GM19395 (cell line): Measurements from ENCODE around the gene PARS2.

Source experiments
- ATAC-seq: cut with Tn5 transposase; IDR thresholded peaks from one replicate; pipeline ENCODE4 v1.9.1; 2021; ENCODE audit warnings: mild to moderate bottlenecking, moderate library complexity; ENCODE audit not compliant: unreplicated experiment

Gene PARS2

GRCh38 chr1:54800041-54800898 lies 35.9 kb upstream of the PARS2 start:
- ATAC-seq: no peak

DNA sequence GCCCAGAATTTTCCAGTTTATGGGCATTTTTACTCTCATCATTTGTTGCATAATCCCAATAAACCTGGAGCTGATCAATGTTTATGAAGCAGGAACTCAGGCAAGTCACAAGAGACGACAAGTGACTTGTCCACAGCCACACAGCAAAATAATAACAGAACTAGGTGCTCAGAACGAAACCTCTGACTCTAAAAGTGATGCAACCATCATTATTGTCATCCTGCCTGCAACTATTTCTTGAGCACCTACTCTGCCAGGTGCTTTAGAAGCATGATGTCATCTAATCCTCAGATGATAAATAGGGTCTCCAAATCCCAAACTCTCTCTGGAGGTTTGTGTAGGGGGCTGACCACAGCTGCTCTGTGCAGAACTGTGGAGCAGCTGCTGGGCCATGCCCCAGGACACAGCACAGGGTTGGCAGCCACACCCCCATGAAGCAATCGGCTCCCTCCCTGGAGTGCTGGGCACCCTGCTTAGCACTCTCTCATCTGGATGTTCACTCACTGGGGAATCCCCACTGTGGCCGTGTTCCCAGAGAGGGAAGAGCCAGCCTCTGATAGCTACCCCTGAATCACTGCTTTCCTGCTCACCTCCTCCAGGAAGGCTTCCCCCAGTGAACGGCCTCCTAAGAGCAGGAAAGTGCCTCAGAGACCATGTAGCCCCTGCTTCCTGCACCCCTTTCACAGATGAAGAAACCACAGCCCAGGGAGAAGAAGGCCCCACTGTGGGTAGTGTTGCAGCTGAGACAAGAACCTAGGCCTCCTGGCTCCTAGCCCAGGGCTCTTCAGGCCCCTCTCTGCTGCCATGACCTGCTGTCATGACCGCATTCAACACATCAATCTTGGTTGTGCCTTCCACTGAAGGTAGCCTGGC lies 34.7 kb upstream of the PARS2 start:
- ATAC-seq: peak; percentile 35

DNA sequence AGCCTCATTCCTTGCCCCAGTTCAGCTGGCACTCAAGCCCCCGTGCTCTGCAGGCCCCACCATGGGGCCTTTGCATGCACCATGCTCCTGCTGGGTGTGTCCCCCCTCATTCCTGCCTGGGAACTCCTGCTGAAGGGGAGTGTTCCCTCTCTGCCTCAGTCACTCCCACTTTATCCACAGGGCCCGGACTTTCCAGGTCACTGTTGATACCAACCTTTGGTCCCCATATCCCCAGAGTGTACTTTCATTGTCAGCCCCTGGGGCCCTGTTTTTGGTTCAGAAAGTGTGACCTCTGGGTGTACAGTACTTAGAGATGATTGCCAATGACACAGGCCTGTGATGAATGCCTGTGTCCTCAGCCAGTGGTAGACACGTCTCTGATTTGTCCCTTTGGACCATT lies 33.9 kb upstream of the PARS2 start:
- ATAC-seq: no peak

- no peak for ATAC-seq
Observed at GRCh38 chr1:54796902-54797301, 32.6 kb upstream of the PARS2 start.

DNA sequence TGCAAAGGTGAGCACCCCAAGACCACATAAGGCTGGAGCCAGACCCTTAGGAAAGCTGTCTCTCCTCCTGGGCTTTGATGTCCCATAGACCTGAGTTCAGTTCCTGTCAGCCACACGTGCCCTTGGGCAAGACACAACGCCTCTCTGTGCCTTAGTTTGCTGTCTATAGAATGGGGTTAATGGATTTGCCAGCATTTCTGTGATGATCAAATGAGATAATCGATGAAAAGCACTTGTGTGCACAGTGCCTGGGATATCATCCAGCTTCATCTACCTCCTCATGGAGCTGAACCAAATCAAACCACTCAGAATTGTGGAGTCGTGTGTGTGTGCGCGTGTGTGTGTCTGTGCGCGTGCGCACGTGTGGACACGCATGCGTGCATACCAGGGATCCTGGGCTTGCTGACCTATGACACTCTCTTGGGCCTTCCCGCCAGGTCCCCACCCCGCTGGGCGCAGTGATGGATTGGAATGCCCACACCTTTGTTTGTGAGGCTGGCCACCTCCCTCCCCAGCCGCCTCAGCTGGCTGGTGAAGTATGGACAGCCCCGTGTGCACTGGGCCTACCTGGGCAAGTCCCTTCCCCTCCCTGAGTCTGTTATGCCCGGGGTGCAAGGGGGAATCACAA lies 31.6 kb upstream of the PARS2 start:
- ATAC-seq: no peak

DNA sequence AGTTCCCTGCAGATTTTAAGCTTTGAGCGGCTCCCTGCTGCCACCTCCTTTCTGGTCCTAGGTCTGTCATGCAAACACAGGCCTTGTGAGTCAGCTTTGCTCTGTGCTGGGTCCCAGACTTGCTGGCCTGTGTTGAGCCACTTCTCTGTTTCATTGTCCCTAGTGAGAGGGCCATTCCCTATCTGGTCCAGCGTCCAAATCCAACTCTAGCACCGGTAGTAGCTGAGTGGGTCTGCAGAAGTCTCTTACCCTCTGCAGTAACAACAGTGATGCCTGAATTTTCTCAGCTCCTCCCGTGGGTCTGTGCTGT lies 31.0 kb upstream of the PARS2 start:
- no peak for ATAC-seq

GRCh38 chr1:54794451-54795355 lies 30.4 kb upstream of the PARS2 start:
- no peak for ATAC-seq

DNA sequence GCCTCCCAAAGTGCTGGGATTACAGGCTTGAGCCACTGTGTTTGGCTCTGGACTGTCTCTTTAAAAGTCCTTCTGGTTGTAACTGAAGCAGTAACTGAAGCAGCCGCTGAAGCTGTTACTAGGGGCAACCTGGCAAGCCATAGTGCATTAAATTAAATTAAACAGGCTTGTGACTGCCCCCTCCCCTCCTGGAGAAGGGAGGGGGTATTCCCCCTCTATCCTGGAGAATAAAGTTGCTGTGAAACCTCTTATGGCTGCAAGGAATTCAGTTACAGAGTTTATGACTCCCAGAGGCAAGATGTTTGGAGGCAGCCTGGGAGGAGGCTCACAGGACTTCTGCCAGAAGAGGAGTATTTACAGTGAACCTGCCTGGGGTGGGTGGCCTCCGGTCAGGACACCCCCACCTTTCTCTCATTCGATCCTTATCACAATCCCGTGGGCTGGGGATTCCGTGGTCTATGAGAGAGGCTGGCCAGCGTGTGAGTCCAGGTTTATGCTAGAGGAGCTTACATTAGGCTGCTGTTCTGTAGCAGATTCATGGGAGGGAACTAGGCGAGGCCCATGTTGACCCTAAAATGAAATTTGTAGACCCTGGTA lies 28.5 kb upstream of the PARS2 start:
- ATAC-seq: no peak

GRCh38 chr1:54791880-54792522 lies 27.7 kb upstream of the PARS2 start:
- no peak for ATAC-seq

DNA sequence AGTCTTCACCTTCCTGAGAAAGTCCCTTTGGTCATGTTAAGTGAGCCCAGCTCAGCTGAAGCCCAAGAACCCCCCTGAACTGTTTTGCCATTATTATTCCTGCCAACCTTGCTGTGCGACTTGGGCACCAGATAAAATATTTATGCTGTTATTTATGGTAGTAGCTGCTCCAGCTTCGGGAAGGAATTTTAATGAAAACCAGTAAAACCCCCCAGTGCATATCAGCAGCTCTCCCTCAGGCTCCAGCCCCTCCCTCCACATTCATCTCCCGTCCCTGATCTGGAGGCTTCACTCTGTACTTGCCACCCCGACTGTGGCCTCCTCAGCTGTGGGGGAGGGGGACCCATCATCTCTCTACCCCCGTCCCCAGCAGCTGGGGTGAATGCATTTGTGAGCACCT lies 24.1 kb upstream of the PARS2 start:
- ATAC-seq: no peak

DNA sequence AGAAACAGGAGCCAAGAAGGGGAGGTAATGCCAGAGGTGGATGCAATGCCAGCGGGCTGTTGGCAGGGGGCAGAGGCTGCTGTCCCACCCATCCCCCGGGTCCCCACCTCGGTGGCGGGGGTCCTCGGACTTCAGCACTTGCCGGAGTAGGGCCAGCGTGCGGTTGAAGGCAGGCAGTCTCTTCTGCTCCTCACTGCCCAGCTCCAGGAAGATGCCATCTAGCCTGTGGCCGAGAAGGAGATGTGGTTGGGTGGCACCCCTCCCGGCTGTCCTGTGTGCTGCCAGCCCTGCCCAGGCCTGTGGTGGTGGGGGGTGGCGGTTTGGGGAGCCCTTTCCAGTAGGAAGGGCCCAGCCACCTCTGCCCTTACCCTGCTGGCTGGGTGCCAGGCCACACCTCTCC lies 23.3 kb upstream of the PARS2 start:
- ATAC-seq: no peak

DNA sequence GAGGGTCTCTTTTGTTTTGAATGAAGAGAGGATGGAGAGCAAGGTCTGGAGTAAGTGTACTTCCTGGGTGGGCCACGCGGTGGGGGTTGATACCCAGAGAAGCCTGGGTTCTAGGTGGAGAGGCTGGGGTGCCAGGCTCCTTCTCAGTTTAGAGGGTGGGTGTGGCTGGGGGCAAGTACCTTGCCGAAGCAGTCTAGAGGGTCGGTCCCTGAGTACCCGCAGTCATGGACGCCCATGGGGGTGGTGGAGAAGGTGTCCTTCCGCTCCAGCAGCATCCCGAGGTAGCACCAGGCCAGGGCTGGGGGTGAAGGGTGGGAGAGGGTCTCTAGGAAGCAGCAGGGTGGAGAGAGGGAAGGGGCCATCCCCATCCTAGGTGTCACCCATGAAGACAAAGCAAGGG lies 22.5 kb upstream of the PARS2 start:
- no peak for ATAC-seq

DNA sequence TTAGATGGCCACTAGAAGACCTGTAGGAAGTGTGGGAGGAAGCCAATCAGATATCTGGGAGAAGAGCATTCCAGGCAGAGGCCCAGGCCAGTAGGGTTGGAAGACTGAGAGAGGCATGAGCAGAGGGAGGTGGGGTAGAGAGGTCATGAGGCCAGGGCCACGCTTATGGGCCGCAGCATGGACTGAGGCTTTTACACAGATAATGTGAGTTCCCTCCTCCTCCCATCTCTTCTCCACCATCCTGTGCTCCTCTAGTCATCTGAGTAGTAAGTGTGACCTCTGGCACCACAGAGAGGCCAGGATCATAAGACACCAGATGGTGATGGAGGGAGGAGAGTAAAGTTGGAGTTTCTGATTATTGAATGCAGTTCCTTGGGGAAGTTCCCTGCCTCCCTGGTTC lies 19.7 kb upstream of the PARS2 start:
- no peak for ATAC-seq

- ATAC-seq: no peak
Observed at GRCh38 chr1:54782588-54782987, 18.3 kb upstream of the PARS2 start.

DNA sequence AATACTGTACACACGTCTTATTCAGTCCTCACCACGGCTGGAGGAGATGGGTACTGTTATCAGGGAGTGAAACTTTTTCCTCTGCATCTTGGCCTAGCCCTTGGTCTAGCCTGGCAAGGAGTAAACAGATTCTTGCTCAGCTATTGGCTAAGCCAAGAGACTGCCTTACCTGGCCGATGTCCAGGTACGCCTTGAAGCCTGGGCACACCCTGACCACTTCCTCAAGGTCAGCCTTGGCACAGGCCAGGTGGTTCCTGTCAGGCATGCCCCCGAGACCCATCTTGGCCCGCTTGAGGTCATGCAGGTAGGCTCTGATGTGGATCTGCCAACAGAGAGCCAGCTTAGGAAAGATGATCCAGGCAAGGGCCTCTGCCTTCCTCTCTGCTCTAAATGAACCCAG lies 17.8 kb upstream of the PARS2 start:
- no peak for ATAC-seq

DNA sequence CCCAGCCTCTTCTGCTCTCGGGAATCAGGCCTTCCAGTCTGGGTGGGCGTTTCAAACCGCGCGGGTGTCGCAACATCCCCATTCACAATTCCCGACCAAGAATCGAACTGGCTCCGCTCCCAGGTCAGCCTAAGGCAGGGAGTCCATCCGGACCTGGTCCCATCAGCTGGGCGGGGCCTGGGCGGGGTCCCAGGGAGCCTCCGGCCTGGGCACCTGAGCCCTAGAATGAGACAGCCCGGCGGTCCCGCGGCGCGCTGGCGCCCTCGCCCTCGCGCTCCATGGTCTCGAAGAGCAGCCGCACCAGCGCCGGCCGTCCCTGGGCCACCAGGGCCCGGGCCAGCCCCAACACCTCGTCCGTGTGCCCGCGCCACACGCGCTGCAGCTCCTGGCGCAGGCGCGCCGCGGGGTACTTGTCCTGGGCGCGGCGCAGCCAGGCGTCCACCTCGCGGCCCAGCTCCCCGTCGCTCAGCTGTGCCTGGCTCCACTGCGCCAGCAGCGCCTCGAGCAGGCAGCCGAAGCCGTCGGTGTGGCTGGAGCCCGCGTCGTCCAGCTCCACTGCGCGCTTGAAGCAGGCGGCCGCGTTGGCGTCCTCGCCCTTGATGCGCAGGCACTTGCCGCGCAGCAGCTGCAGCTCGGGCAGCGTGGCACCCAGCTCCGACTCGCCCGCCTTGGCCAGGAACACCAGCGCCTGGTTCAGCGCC lies 16.9 kb upstream of the PARS2 start:
- ATAC-seq: no peak

DNA sequence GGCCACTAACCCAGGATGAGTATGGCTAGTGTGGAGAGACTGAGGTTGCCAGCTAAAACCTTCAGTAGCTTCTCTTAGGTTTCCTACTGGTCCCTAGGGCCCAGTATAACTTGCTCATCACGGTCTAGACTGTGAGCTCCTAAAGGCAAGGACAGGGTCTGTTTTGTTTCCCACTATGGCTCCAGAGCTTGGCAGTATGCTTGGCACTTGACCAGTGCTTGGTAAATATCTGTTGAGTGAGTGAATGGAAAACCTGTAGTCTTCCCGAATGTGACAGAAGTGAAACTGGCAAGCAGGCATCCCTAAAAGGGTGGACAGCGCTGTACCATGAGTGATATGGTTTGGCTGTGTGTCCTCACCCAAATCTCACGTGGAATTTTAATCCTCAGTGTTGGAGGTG lies 13.1 kb upstream of the PARS2 start:
- ATAC-seq: no peak

GRCh38 chr1:54777011-54777410 lies 12.7 kb upstream of the PARS2 start:
- no peak for ATAC-seq
